AG08395 (cell line): Measurements from ENCODE around the gene TMEM119.
"Not testable (repeated sequence)": the region's sequence is repeated elsewhere in the genome, so short reads cannot be mapped to it uniquely, and the experiment has no call there.

ENCODE experiments used
- DNase-seq: peaks from one replicate; pipeline ENCODE4 v3.0.0; 2012; ENCODE audit warnings: mixed read lengths, low spot score

Gene TMEM119

GRCh38 chr12:108634341-108634751, 36.5 kb upstream of the TMEM119 start:
- DNase-seq, result no peak

GRCh38 chr12:108633534-108634248, 35.8 kb upstream of the TMEM119 start, which contains the start of gene SELPLG:
Gene SELPLG, minus strand, starts transcription at chr12:108633894. Its CDS starts 9,587 bp downstream, at chr12:108624307.
- no peak for DNase-seq

GRCh38 chr12:108633081-108633533, 35.2 kb upstream of the TMEM119 start:
- no peak for DNase-seq

GRCh38 chr12:108631261-108631660, 33.4 kb upstream of the TMEM119 start:
- DNase-seq, result not testable (repeated sequence)

- DNase-seq, result peak; percentile 86
Observed at GRCh38 chr12:108630481-108631207, 32.8 kb upstream of the TMEM119 start.

- peak; percentile 85 for DNase-seq
Observed at GRCh38 chr12:108629824-108630476, 32.1 kb upstream of the TMEM119 start.

- no peak for DNase-seq
Observed at GRCh38 chr12:108629151-108629550, 31.3 kb upstream of the TMEM119 start.

- no peak for DNase-seq
Observed at GRCh38 chr12:108627134-108627920, 29.4 kb upstream of the TMEM119 start.

- DNase-seq, result no peak
Observed at GRCh38 chr12:108625228-108625627, 27.3 kb upstream of the TMEM119 start.

- DNase-seq, result no peak
Observed at GRCh38 chr12:108623577-108623976, 25.7 kb upstream of the TMEM119 start.

GRCh38 chr12:108622921-108623514, 25.1 kb upstream of the TMEM119 start:
- DNase-seq, result no peak

GRCh38 chr12:108622421-108622820, 24.5 kb upstream of the TMEM119 start:
- DNase-seq, result peak; percentile 47

GRCh38 chr12:108621161-108621560, 23.3 kb upstream of the TMEM119 start:
- DNase-seq, result no peak

- DNase-seq, result no peak
Observed at GRCh38 chr12:108620236-108620879, 22.5 kb upstream of the TMEM119 start.

GRCh38 chr12:108619369-108620160, 21.7 kb upstream of the TMEM119 start:
- no peak for DNase-seq

GRCh38 chr12:108618953-108619274, 21.0 kb upstream of the TMEM119 start:
- DNase-seq, result not testable (repeated sequence)

- DNase-seq, result peak; percentile 84
Observed at GRCh38 chr12:108618079-108618952, 20.4 kb upstream of the TMEM119 start.

GRCh38 chr12:108616941-108617858, 19.3 kb upstream of the TMEM119 start:
- DNase-seq, result no peak
